H1 (cell line): ENCODE results near the gene METAP1D. TPM values are rescaled to one million over a fixed set of nuclear protein-coding genes. Genes with fewer than 3 reads are reported as not detected.
"Not testable (repeated sequence)": the region's sequence is repeated elsewhere in the genome, so short reads cannot be mapped to it uniquely, and the experiment has no call there.

Experiments
- CTCF ChIA-PET: fragments of 300-600 bp; sonication (Branson Sonifier 250); formaldehyde crosslinking; loops from one replicate; lab custom pipeline; 2021; ENCODE audit not compliant: partially characterized antibody; lab: Charles Lee
- POLR2A ChIA-PET: fragments of 300-600 bp; sonication (Branson Sonifier 250); formaldehyde crosslinking; loops from one replicate; lab custom pipeline; 2021; ENCODE audit warnings: inconsistent platforms; ENCODE audit not compliant: partially characterized antibody; lab: Charles Lee
- DNase-seq, 2 experiments: peaks; one replicate each; pipeline versions ENCODE4 v3.0.0 to v3.0.0-alpha.2; 2010 to 2022; ENCODE audit warnings: low spot score in 2 of 2, low read depth in 1 of 2, mixed read lengths in 1 of 2
- FAIRE-seq: peaks from 2 replicates; lab custom pipeline; 2011; peaks lifted over from hg19 to GRCh38; lab: Jason Lieb, UNC
- H2AFZ ChIP-seq: 2 replicates; pipeline ENCODE4 v1.8.1; 2012; ENCODE audit warnings: low read length, inconsistent platforms
- H2AK5ac ChIP-seq: 2 replicates; pipeline ENCODE4 v1.6.1; 2013; ENCODE audit warnings: low read depth, low read length
- H2BK120ac ChIP-seq: replicated peaks from 2 replicates; pipeline ENCODE3; 2013; ENCODE audit warnings: low read depth, low read length, inconsistent platforms
- H2BK12ac ChIP-seq: 2 replicates; pipeline ENCODE4 v1.6.1; 2013; ENCODE audit warnings: low read depth, low read length
- H2BK15ac ChIP-seq: 2 replicates; pipeline ENCODE4 v1.6.1; 2013; ENCODE audit warnings: low read length
- H2BK20ac ChIP-seq: 2 replicates; pipeline ENCODE4 v1.6.1; 2013; ENCODE audit warnings: low read length
- H2BK5ac ChIP-seq: 2 replicates; pipeline ENCODE4 v1.6.1; 2013; ENCODE audit warnings: low read depth, low read length
- H3K14ac ChIP-seq: 2 replicates; pipeline ENCODE4 v1.6.1; 2013; ENCODE audit warnings: inconsistent platforms; ENCODE audit not compliant: insufficient read length
- H3K18ac ChIP-seq: 2 replicates; pipeline ENCODE4 v1.6.1; 2013; ENCODE audit warnings: low read length; ENCODE audit errors: extremely low read depth
- H3K23ac ChIP-seq: 2 replicates; pipeline ENCODE4 v1.6.1; 2013; ENCODE audit warnings: inconsistent platforms; ENCODE audit not compliant: insufficient read length
- H3K23me2 ChIP-seq: 2 replicates; pipeline ENCODE4 v1.6.1; 2013; ENCODE audit warnings: low read depth, low read length
- H3K27ac ChIP-seq: 2 replicates; pipeline ENCODE4 v1.6.1; 2011; ENCODE audit warnings: low read depth, low read length, inconsistent platforms
- H3K27me3 ChIP-seq, 4 experiments: replicated peaks in 1 of 4; 1 replicate in 1 of 4; 2 replicates in 3 of 4; pipeline versions ENCODE4 v1.6.1 to v1.8.1; 2011 to 2013; ENCODE audit warnings: low read length in 3 of 4, mild to moderate bottlenecking in 3 of 4, inconsistent platforms in 2 of 4, mixed read lengths in 2 of 4, moderate library complexity in 1 of 4; ENCODE audit not compliant: control insufficient read depth in 3 of 4, insufficient read depth in 3 of 4; ENCODE audit errors: extremely low read depth in 1 of 4
- H3K36me3 ChIP-seq, 4 experiments: 2 replicates each; pipeline versions ENCODE4 v1.6.1 to v1.8.1; 2011 to 2013; ENCODE audit warnings: mild to moderate bottlenecking in 4 of 4, low read length in 3 of 4, moderate library complexity in 2 of 4, control low read depth in 1 of 4, inconsistent platforms in 1 of 4; ENCODE audit not compliant: insufficient read depth in 4 of 4, control insufficient read depth in 2 of 4
- H3K4ac ChIP-seq: replicated peaks from 2 replicates; pipeline ENCODE3; 2013; ENCODE audit warnings: low read length, low read depth, mixed read lengths, inconsistent platforms; ENCODE audit not compliant: insufficient read length
- H3K4me1 ChIP-seq, 4 experiments: replicated peaks in 1 of 4; 1 replicate in 1 of 4; 2 replicates in 3 of 4; pipeline versions ENCODE4 v1.6.1 to v1.8.1; 2011 to 2013; ENCODE audit warnings: low read length in 3 of 4, inconsistent platforms in 2 of 4, mixed read lengths in 1 of 4; ENCODE audit not compliant: insufficient read depth in 4 of 4, control insufficient read depth in 3 of 4
- H3K4me2 ChIP-seq, 2 experiments: 2 replicates each; pipeline versions ENCODE4 v1.6.1 to v1.8.1; 2011 to 2013; ENCODE audit warnings: low read depth in 2 of 2, low read length in 2 of 2, control low read depth in 1 of 2, inconsistent platforms in 1 of 2, mild to moderate bottlenecking in 1 of 2; ENCODE audit not compliant: insufficient read depth in 1 of 2
- H3K4me3 ChIP-seq, 4 experiments: fragments of 200-600, 300-600 bp in 1 of 4; sonication (generic), shearing (Covaris generic), sonication (Bioruptor Twin) in 1 of 4; 2 replicates each; pipeline versions ENCODE4 v1.5.1 to v1.8.1; 2011 to 2016; ENCODE audit warnings: low read length in 4 of 4, low read depth in 3 of 4, control low read depth in 2 of 4, inconsistent platforms in 2 of 4, mild to moderate bottlenecking in 2 of 4, mixed read lengths in 1 of 4, moderate library complexity in 1 of 4; ENCODE audit not compliant: insufficient read depth in 2 of 4; ENCODE audit errors: extremely low read depth in 1 of 4
- H3K56ac ChIP-seq: replicated peaks from 2 replicates; pipeline ENCODE3; 2013; ENCODE audit warnings: low read depth, mild to moderate bottlenecking, mixed read lengths, low read length, inconsistent platforms; ENCODE audit not compliant: insufficient read length
- H3K79me1 ChIP-seq: 2 replicates; pipeline ENCODE4 v1.6.1; 2013; ENCODE audit warnings: low read depth, low read length, control low read depth
- H3K79me2 ChIP-seq, 2 experiments: 2 replicates each; pipeline versions ENCODE4 v1.6.1 to v1.8.1; 2012 to 2013; ENCODE audit warnings: low read length in 2 of 2, mild to moderate bottlenecking in 2 of 2, inconsistent platforms in 1 of 2; ENCODE audit not compliant: insufficient read depth in 2 of 2, control insufficient read depth in 1 of 2
- H3K9ac ChIP-seq, 4 experiments: replicated peaks in 1 of 4; 1 replicate in 1 of 4; 2 replicates in 3 of 4; pipeline versions ENCODE4 v1.6.1 to v1.8.1; 2011 to 2013; ENCODE audit warnings: low read depth in 3 of 4, low read length in 3 of 4, control low read depth in 2 of 4, mild to moderate bottlenecking in 2 of 4, moderate library complexity in 2 of 4, inconsistent platforms in 1 of 4; ENCODE audit errors: extremely low read depth in 1 of 4
- H3K9me3 ChIP-seq, 2 experiments: 2 replicates each; pipeline versions ENCODE4 v1.6.1 to v1.8.1; 2012 to 2013; ENCODE audit warnings: mild to moderate bottlenecking in 2 of 2, moderate library complexity in 2 of 2, control low read depth in 1 of 2, inconsistent platforms in 1 of 2, low read depth in 1 of 2, low read length in 1 of 2, mixed read lengths in 1 of 2; ENCODE audit not compliant: insufficient read depth in 2 of 2
- H4K20me1 ChIP-seq, 2 experiments: replicated peaks in 1 of 2; 2 replicates each; pipeline versions ENCODE3 to v1.8.1; 2011 to 2013; ENCODE audit warnings: inconsistent platforms in 2 of 2, low read length in 2 of 2, mild to moderate bottlenecking in 1 of 2; ENCODE audit not compliant: insufficient read depth in 2 of 2, control insufficient read depth in 1 of 2
- H4K5ac ChIP-seq: 2 replicates; pipeline ENCODE4 v1.6.1; 2013; ENCODE audit warnings: low read length, low read depth, mixed read lengths, inconsistent platforms; ENCODE audit not compliant: insufficient read length
- H4K8ac ChIP-seq: 2 replicates; pipeline ENCODE4 v1.8.0; 2013; ENCODE audit warnings: mild to moderate bottlenecking, moderate library complexity, low read length, inconsistent platforms; ENCODE audit not compliant: insufficient read depth; ENCODE audit errors: extremely low read depth
- H4K91ac ChIP-seq: replicated peaks from 2 replicates; pipeline ENCODE3; 2013; ENCODE audit warnings: low read length, mixed read lengths, inconsistent platforms; ENCODE audit not compliant: insufficient read length
- WGBS, 2 experiments: shearing (Covaris generic) in 1 of 2; methylation state at CpG; one replicate each; pipeline versions ENCODE4 v1.1.6 to v1.1.7; 2013 to 2015; ENCODE audit warnings: low lambda C conversion rate in 2 of 2, mixed read lengths in 2 of 2, inconsistent platforms in 1 of 2, low coverage in 1 of 2, missing lambda C conversion rate in 1 of 2; ENCODE audit not compliant: insufficient replicate concordance in 2 of 2, insufficient coverage in 1 of 2, insufficient read length in 1 of 2; ENCODE audit errors: extremely low coverage in 1 of 2, missing lambda C conversion rate in 1 of 2; 5-methylcytosine and 5-hydroxymethylcytosine counted together
- polyA plus RNA-seq, 7 experiments: library from polyadenylated mRNA; depleted of rRNA in 3 of 7; stranded (reverse) in 5 of 7; unstranded in 2 of 7; fragments of >200 nt in 5 of 7; fragments of 200-250 nt in 2 of 7; gene quantifications; 1 replicate in 5 of 7; 2 replicates in 1 of 7; 4 replicates in 1 of 7; pipeline versions ENCODE4 v1.2.1 to v1.2.3, GENCODE V29; 2011 to 2013; ENCODE audit warnings: missing spikeins in 2 of 7, mixed read lengths in 2 of 7
- total RNA-seq: library from RNA; stranded (reverse); fragmentation: NEBNext Ultra II Directional; extraction: Animal tissue kit (Norgen Biotek cat#: 25700); gene quantifications from 2 replicates; pipeline ENCODE4 v1.2.1, GENCODE V29; 2021

METAP1D gene
- total and polyA plus RNA-seq, 2 of the 8 experiments (the other 6 are each of a cell fraction or from before 2014, with no cell fraction given) = 3.9 to 6.2 TPM

- H4K20me1 ChIP-seq, H2BK5ac ChIP-seq, H3K4me3 ChIP-seq, H3K79me2 ChIP-seq, H4K91ac ChIP-seq, H2BK12ac ChIP-seq, H3K23me2 ChIP-seq, H3K36me3 ChIP-seq, FAIRE-seq, H2AK5ac ChIP-seq, DNase-seq, H3K4ac ChIP-seq, H4K5ac ChIP-seq, H2BK120ac ChIP-seq, H4K8ac ChIP-seq, H3K23ac ChIP-seq, H3K9me3 ChIP-seq, H2BK15ac ChIP-seq, H3K14ac ChIP-seq, H3K9ac ChIP-seq, POLR2A ChIA-PET, H3K18ac ChIP-seq, H3K79me1 ChIP-seq, H2AFZ ChIP-seq, H3K4me2 ChIP-seq, H2BK20ac ChIP-seq, H3K27ac ChIP-seq, H3K56ac ChIP-seq: not testable (repeated sequence)
- CTCF ChIA-PET = interaction anchor here (0.5 to 4.8 kb wide), 40 partner anchors 10 to 562 kb away, joined by 3 to 38 read pairs (median 4); no protein-coding TSS in a partner anchor
- Histone ChIP-seq H3K4me1 (peaks cover 3 to 11% (median 6%) of the 10 kb centered on the region in 4 experiments; a peak in 5 of 7 replicates), H3K27me3 (peaks cover 14 to 29% (median 22%) of the 10 kb centered on the region in 4 experiments)
- WGBS, 2 experiments = 89% methylated on average over 6 of the region's 6 CpGs; no CpG with 5 or more reads in 1 of the 2 experiments
These were observed 114.4 kb downstream of the METAP1D start for GRCh38 chr2:172114176-172114575.
